Kidney (tissue), 14 donors: Measurements from ENCODE around the gene DTX3. TPM values are rescaled to one million over a fixed set of nuclear protein-coding genes. Genes with fewer than 3 reads are reported as not detected.
"Not testable (repeated sequence)": the region's sequence is repeated elsewhere in the genome, so short reads cannot be mapped to it uniquely, and the experiment has no call there.

Experiments used
- DNase-seq, 5 donors: peaks; one replicate each; pipeline ENCODE4 v3.0.0-alpha.2; 2013 to 2020
- FAIRE-seq: peaks from 2 replicates; lab custom pipeline; 2012; peaks lifted over from hg19 to GRCh38; lab: Jason Lieb, UNC
- H3K27ac ChIP-seq, 2 donors: one replicate each; pipeline ENCODE4 v1.7.0; 2013; ENCODE audit warnings: low read depth in 2 of 2, low read length in 2 of 2, inconsistent platforms in 1 of 2
- H3K27me3 ChIP-seq: one replicate; pipeline ENCODE4 v1.7.1; 2013; ENCODE audit warnings: low read length, inconsistent platforms; ENCODE audit not compliant: control insufficient read depth, insufficient read depth
- H3K36me3 ChIP-seq, 3 donors: one replicate each; pipeline versions ENCODE4 v1.7.0 to v1.7.1; 2013; ENCODE audit warnings: low read length in 3 of 3, control low read depth in 1 of 3, inconsistent platforms in 1 of 3; ENCODE audit not compliant: insufficient read depth in 3 of 3, control insufficient read depth in 2 of 3
- H3K4me1 ChIP-seq, 3 donors: one replicate each; pipeline versions ENCODE4 v1.7.0 to v1.7.1; 2013; ENCODE audit warnings: low read length in 3 of 3, inconsistent platforms in 1 of 3, low read depth in 1 of 3; ENCODE audit not compliant: control insufficient read depth in 2 of 3, insufficient read depth in 2 of 3
- H3K4me3 ChIP-seq, 3 donors: one replicate each; pipeline versions ENCODE4 v1.7.0 to v1.8.1; 2013; ENCODE audit warnings: low read length in 3 of 3, control low read depth in 1 of 3, inconsistent platforms in 1 of 3
- H3K9ac ChIP-seq, 3 donors: one replicate each; pipeline versions ENCODE4 v1.7.0 to v1.7.1; 2013; ENCODE audit warnings: low read length in 3 of 3, control low read depth in 1 of 3, inconsistent platforms in 1 of 3
- H3K9me3 ChIP-seq, 3 donors: one replicate each; pipeline versions ENCODE4 v1.7.0 to v1.7.1; 2013; ENCODE audit warnings: low read length in 3 of 3, control low read depth in 1 of 3, inconsistent platforms in 1 of 3; ENCODE audit not compliant: control insufficient read depth in 2 of 3, insufficient read depth in 1 of 3
- intact Hi-C: fragments of 100-400 bp; cut with DNase I; formaldehyde crosslinking; loops from one replicate; pipeline ENCODE4 v1.11.1; 2022
- polyA plus RNA-seq: library from polyadenylated mRNA; stranded (reverse); fragments of 350-450 nt; fragmentation: Illumina TruSeq; extraction: RNeasy Lipid Tissue Mini Kit (QIAGEN cat#74804); gene quantifications from one replicate; pipeline ENCODE4 v1.2.3, GENCODE V29; 2014; ENCODE audit warnings: low read depth, low replicate concordance; ENCODE audit not compliant: insufficient read depth
- total RNA-seq: library from RNA; stranded (reverse); fragmentation: NEBNext Ultra II Directional; extraction: Animal tissue kit (Norgen Biotek cat#: 25700); gene quantifications from one replicate; pipeline ENCODE4 v1.2.1, GENCODE V29; 2021
- TF ChIP-seq, protein P1 (sequence below): IDR thresholded peaks from 3 replicates; pipeline ENCODE4 v1.5.1; 2012; ENCODE audit warnings: mild to moderate bottlenecking, moderate library complexity, borderline replicate concordance; ENCODE audit not compliant: insufficient read depth; ENCODE audit errors: extremely low read depth
- donor health status: control.
- donor health status: control.
- donor health status: control.
- donor health status: control.
- donor health status: control.
- donor health status: DM: yes; HTN: yes; CAD: no.
- donor health status: Normal renal cell carcinoma (clear cell type).

DTX3 gene
- total and polyA plus RNA-seq, 2 donors from 2014 or later: 34.5 to 41.2 TPM

DNA sequence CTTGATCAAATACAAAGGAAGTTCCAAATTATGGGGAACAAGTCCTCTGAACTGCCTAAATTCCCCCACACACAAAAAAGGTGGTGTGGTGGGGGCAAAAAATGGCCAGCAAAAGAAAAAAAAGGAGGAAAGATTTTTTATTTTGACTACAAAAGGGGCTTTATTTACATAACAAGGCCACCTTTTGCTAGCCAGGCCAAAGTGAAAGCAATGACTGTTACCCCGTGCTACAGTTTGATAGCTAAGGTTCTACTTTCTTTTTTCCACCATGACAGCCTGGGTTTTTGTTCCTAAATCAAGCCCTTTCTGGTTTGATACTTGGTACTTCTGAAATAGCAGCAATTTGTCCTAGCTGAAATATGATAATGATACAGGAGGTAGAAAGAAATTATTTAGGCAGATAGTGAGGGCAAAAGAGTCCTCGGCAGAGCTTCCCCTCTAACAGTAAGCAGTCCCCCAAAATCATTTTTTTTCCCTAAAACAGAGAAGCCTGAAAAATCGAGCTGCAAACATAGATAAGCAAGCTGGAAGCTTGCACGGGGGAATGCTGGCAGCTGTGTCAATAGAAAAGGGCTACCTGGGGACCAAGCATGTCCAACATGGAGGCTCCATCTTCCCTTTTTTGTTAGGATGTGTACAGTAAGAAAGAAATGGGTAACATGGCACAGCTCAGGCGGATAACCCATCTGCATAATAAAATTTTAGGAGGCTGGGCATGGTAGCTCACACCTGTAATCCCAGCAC is 37.2 kb downstream of the DTX3 start:
- intact Hi-C loops: no loop called here
- DNase-seq: no peak

GRCh38 chr12:57645990-57646658 is 41.5 kb downstream of the DTX3 start:
- DNase-seq, H3K27ac ChIP-seq, H3K9me3 ChIP-seq, H3K4me1 ChIP-seq, H3K27me3 ChIP-seq, intact Hi-C loops, H3K9ac ChIP-seq, FAIRE-seq, H3K36me3 ChIP-seq, H3K4me3 ChIP-seq: not testable (repeated sequence)

More for the DNA sequence above, 37.2 kb downstream of the DTX3 start:
- H3K9ac ChIP-seq: no peak overlapping the region
- H3K4me1 ChIP-seq: no peaks in the 10 kb centered on the region
- H3K36me3 ChIP-seq: no peaks in the 10 kb centered on the region
- H3K27ac ChIP-seq: no peak overlapping the region
- H3K9me3 ChIP-seq: no peaks in the 10 kb centered on the region
- no peak overlapping the region for H3K4me3 ChIP-seq
- TF ChIP-seq, protein P1, sequence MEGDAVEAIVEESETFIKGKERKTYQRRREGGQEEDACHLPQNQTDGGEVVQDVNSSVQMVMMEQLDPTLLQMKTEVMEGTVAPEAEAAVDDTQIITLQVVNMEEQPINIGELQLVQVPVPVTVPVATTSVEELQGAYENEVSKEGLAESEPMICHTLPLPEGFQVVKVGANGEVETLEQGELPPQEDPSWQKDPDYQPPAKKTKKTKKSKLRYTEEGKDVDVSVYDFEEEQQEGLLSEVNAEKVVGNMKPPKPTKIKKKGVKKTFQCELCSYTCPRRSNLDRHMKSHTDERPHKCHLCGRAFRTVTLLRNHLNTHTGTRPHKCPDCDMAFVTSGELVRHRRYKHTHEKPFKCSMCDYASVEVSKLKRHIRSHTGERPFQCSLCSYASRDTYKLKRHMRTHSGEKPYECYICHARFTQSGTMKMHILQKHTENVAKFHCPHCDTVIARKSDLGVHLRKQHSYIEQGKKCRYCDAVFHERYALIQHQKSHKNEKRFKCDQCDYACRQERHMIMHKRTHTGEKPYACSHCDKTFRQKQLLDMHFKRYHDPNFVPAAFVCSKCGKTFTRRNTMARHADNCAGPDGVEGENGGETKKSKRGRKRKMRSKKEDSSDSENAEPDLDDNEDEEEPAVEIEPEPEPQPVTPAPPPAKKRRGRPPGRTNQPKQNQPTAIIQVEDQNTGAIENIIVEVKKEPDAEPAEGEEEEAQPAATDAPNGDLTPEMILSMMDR: no peak
- no peak for FAIRE-seq
- H3K27me3 ChIP-seq: no peaks in the 10 kb centered on the region

DNA sequence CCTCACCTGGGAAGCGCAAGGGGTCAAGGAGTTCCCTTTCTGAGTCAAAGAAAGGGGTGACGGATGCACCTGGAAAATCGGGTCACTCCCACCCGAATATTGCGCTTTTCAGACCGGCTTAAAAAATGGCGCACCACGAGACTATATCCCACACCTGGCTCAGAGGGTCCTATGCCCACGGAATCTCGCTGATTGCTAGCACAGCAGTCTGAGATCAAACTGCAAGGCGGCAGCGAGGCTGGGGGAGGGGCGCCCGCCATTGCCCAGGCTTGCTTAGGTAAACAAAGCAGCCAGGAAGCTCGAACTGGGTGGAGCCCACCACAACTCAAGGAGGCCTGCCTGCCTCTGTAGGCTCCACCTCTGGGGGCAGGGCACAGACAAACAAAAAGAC is 42.0 kb downstream of the DTX3 start:
- H3K4me1 ChIP-seq, FAIRE-seq, H3K27me3 ChIP-seq, H3K4me3 ChIP-seq, intact Hi-C loops, H3K27ac ChIP-seq, H3K9me3 ChIP-seq, H3K36me3 ChIP-seq, H3K9ac ChIP-seq, DNase-seq: not testable (repeated sequence)

DNA sequence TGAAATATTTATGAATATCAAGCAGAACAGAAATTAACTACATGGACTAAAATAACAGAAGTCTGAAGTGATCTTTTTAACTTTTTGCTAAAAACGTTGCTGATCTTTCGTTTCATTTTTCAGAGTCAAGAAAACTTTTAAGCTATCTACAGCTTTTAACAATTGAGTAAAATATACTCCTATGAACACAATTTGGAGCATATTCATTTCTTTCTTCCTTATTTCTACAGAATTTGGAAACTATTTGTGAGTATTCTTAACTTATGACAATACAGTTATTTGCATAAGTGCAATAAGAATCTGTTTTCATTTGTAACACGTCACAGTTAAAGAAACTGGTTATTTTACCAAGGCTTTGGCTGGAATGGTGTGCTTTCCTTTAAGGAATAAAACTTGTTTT is 49.4 kb downstream of the DTX3 start:
- no peaks in the 10 kb centered on the region for H3K4me1 ChIP-seq
- H3K9me3 ChIP-seq: no peaks in the 10 kb centered on the region
- no peak for FAIRE-seq
- no peaks in the 10 kb centered on the region for H3K36me3 ChIP-seq
- TF ChIP-seq, protein P1: no peak
- no peak overlapping the region for H3K27ac ChIP-seq
- DNase-seq: no peak
- no peak overlapping the region for H3K9ac ChIP-seq
- intact Hi-C loops: no loop called here
- no peak overlapping the region for H3K4me3 ChIP-seq
- no peaks in the 10 kb centered on the region for H3K27me3 ChIP-seq
